DMS 273 treated with DMSO at 0.1 percent for 48 hours (cell line): ENCODE results near the gene TAB3.
A peak's percentile ranks its signal among the peaks of the same experiment; 100 is the strongest.

Source experiments
- DNase-seq: peaks from one replicate; lab custom pipeline; 2025; lab: John Stamatoyannopoulos, UW

The TAB3 gene, protein sequence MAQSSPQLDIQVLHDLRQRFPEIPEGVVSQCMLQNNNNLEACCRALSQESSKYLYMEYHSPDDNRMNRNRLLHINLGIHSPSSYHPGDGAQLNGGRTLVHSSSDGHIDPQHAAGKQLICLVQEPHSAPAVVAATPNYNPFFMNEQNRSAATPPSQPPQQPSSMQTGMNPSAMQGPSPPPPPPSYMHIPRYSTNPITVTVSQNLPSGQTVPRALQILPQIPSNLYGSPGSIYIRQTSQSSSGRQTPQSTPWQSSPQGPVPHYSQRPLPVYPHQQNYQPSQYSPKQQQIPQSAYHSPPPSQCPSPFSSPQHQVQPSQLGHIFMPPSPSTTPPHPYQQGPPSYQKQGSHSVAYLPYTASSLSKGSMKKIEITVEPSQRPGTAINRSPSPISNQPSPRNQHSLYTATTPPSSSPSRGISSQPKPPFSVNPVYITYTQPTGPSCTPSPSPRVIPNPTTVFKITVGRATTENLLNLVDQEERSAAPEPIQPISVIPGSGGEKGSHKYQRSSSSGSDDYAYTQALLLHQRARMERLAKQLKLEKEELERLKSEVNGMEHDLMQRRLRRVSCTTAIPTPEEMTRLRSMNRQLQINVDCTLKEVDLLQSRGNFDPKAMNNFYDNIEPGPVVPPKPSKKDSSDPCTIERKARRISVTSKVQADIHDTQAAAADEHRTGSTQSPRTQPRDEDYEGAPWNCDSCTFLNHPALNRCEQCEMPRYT

DNA sequence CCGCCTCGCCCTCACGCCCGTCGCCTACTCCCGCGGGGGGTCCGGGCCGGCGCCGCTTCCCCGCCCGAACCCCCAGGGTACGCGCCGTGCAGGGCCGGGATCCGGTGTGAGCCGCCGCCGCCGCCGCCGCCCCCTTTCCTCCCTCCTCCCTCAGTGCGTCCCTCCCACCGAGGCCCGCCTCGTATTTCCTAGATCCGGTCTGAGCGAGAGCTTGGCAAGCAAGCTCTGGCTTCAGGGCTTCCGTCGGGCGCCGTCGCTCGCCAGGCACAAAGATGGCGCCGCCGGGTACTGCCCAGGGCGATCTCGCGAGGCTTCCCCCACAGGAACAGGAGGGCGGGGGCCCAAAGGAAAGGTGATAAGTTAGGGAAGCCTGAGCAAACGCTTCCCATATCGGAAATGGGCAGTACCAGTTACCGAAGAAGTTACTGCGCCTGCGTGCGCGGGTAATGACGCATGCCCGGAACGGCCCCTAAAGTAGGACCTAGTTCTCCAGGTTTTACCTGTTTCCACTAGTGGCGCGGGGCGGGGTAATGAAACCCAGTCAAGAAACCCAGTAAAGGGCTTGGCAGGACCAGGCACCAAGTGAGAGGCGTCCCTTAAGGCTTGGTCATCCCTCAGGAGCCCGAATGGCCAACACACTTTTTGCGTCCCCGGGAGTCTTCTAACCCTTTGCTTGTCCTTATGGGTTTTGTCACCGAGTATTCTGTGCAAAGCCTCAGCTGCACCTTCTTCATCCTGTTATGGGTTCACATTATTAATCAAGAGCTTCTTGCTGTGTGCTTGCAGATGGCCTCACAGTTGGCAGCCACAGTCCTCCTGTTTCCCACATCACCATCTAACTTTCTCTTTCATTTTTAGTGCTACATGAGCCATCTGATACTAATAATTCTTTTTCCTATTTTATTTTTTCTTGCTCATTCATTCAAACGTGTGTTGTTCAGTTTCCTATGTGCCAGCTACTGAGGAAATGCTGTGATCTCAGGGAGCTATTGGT lies at the start of gene TAB3:
Gene TAB3, minus strand, starts transcription at position 108 of the 994 bp plus-strand sequence. CDS start 29,666 bp downstream, outside the sequence.
- peak; percentile 97 for DNase-seq

GRCh38 chrX:30938295-30938694 lies 49.2 kb upstream of the TAB3 start:
- no peak for DNase-seq

DNA sequence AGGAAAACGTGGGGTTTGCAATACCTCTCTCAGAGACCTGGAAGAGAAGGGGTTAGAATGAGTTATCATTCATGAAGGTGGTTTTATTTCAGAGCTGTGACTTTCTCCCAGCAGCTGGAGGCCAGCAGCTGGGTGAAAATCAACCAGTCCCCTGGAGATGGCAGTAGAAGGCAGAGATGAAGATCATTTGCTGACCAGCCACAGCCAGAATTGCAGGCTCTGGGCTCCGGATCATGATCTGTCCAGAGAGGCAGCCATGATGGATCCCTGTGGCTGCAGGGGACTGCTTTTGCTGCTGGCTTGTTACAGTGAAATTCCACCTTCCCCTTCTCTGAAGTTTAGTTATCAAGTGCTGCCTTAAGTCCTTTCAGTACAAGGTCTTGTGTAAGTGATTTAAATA lies 46.9 kb upstream of the TAB3 start:
- no peak for DNase-seq

- DNase-seq: no peak
Observed at GRCh38 chrX:30931920-30932319, 42.9 kb upstream of the TAB3 start.

DNA sequence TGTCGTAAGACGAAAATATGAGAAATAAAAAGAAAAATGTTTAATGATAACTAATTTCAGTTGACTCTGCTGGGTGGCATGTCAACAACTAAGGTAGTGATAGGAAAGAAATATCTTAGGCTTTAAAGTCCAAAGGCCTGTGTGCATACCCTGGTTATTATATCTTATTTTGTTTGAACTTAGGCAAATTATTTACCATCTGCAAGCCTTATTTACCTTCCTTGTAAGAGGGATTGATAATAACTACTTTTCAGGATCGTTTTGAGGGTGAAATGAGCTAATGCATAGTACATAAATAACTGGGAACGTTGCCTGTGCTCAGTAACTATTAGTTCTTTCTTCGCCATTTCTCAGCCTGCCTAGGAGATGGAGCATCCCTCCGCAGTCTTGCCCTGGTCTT lies 41.6 kb upstream of the TAB3 start:
- no peak for DNase-seq

DNA sequence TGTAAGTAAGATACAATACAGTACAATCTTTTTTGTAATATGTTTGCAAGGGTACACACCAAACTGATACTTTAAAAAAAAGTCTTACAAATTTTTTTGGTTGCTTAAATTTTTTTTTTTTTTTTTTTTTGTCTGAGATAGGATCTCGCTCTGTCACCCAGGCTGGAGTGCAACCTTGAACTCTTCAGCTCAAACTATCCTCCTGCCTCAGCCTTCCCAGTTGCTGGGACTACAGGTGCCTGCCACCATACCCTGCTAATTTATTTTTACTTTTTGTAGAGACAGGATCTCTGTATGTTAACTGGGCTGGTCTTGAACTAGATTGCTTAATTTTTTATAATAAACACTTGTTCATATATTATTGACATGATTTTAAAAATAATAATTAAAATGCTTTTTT lies 41.1 kb upstream of the TAB3 start:
- no peak for DNase-seq

DNA sequence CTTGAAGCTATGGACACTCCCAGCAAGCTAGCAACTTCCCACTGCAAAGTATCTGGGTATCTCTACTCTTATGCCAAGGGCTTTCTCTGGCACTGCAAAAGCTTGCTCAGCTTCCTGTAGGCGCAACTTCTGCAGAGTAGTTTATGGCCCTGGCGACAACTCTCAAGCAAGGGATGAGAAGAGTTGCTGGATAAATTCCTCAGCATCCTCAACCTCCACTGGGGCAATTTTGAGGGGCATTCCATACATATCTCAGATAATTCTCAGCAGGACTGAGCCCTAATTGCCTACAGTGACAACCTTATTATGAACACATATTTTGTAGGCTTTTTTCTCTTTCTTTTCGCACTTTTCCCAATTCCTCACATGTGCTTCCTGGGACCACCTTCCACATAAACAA lies 31.2 kb upstream of the TAB3 start:
- DNase-seq: no peak

DNA sequence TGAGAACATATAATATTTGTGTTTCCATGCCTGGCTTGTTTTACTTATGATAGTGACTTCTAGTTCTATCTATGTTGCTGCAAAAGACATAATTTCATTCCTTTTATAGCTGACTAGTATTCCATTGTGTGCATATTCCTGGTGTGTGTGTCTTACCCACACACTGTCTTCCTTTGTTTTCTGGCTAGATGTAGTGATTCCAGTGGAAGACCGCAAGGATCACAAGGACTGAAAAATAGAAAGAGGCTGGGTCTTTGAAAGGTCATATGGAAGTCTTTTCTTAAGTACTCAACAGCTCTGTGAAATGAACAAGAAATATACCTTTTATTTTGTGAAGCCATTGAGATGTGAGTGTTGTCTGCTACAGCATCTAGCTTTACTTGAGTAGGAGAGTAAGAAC lies 29.4 kb upstream of the TAB3 start:
- DNase-seq: no peak

DNA sequence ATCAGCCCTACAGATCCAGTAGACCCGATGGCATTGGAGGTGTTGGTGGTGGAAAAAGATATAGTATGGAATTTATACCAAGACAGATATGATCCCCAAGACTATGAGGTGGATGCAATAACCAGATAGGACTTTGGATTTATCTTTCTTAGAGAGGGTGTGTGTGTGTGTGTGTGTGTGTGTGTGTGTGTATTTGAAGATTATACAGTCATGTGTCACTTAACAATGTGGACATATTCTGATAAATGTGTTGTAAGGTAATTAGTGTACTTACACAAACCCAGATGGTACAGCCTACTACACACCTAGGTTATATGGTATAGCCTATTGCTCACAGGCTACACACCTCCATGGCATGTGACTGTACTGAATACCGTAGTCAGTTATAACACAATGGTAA lies 24.4 kb upstream of the TAB3 start:
- no peak for DNase-seq

GRCh38 chrX:30910124-30910860 lies 21.2 kb upstream of the TAB3 start:
- DNase-seq: peak; percentile 49

GRCh38 chrX:30906726-30907125 lies 17.7 kb upstream of the TAB3 start:
- DNase-seq: no peak

DNA sequence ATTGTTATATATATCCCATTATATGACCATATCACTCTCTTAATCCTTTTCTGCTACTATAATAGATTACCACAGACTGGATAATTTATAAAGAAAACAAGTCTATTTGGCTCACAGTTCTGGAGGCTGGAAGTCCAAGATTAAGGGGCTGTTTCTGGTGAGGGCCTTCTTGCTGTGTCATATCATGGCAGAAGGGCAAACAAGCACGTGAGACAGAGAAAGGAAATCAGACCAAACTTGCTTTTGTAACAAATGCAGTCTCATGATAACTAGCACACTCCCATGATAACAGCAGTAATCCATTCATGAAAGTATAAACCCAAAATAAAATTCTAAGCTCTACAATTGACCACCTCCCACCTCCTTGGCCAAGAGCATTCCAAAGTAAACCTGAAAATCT lies 16.3 kb upstream of the TAB3 start:
- DNase-seq: no peak

DNA sequence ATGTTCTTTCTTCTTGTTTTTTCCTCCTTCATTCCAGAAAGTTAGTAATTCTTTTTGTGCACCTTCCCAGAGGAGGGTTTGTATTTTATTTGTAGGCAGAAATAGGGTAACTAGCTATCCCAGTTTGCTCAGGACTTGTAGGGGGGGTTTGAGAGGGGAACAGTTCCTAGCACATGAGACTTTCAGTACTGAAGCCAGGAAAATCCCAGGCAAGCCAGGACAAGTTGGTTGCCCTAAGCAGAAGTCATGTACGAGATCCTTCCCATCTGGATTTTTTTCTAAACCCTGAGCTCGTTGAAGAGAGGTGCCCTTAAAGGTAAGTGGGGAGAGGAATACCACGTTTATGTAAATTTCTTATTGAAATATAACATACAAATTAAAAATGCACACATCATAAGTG lies 15.6 kb upstream of the TAB3 start:
- peak; percentile 58 for DNase-seq

DNA sequence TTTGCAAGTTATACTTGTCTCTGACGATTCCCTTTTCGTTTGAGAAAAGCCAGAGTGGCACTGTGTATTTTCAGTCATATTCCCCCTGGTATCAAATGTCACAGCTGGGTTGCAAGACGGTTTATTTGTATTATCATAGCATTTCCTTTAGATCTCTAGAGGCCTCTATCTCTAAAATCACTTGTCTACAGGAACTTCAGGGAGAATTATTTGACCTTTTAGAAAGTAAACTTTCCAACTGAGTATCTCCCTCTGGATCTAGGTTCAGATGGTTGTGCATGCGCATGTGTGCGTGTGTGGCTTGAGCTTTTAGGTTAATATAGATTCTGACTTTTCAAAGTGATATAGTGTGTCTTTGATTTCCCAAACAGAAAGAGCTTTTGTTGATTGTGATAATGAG lies 15.1 kb upstream of the TAB3 start:
- DNase-seq: no peak

DNA sequence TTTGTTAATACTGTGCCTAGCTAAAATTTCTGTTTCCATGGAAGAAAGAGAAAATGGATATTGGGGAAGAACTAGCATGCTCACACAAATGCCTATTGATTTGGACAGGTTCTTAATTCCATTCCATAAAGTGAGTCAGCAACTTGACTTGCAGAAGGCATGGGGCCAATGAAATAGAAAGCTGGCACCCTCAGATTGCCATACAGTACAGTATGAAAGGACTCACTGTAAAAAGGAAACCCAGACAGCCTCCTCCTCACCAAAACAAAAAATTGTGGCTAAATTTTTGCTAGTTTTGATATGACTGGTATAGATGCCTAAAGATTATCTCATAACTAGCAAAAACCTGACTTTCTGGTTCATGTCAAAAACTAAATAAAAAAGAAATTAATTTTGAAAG lies 11.2 kb upstream of the TAB3 start:
- no peak for DNase-seq

GRCh38 chrX:30898886-30899285 lies 9.8 kb upstream of the TAB3 start:
- DNase-seq: no peak

GRCh38 chrX:30895370-30895769 lies 6.3 kb upstream of the TAB3 start:
- no peak for DNase-seq

GRCh38 chrX:30893206-30893605 lies 4.2 kb upstream of the TAB3 start:
- no peak for DNase-seq

GRCh38 chrX:30892591-30892990 lies 3.5 kb upstream of the TAB3 start:
- DNase-seq: no peak

DNA sequence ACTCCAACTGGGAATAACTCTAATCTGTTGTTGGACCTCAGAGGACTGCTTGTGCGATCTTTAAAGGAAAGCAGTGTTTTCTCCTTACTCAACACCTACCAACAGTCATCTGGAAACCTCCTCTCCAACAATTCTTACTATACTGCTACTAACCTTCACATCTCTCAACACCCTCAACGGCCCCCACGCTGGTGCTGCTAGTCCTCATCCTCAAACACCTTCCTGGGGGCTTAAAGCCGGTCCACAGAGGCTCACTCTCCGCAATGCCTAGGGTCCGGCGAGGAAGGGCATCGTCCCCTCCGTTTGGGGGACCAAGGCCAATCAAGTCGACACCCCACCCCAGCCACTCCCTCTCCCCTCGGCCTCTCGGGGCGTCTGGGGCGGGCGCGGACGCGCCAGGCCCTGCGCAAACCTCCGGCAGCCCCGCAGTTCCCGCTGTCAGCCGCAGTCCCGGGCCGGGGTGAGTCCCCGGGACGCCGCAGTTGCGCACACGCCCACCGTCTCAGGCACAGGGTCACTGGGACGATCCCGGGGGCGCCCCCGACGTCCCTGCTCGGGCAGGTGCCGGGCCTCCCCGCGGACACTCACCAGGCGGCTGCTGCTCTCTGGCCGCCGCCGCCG lies 418 bp downstream of the TAB3 start:
- no peak for DNase-seq

- no peak for DNase-seq
Observed at GRCh38 chrX:30887721-30888120, 1.3 kb downstream of the TAB3 start.
